ENCODE data around the gene NYNRIN.

Gene NYNRIN

GRCh38 chr14:24415421-24416253, 16.8 kb downstream of the NYNRIN start:
- DNase-seq (ENCODE audit: low read depth in 2 of 2), result no peak

GRCh38 chr14:24416254-24416931, 17.6 kb downstream of the NYNRIN start:
- no peak for DNase-seq (ENCODE audit: low read depth in 2 of 2)

- no peak for DNase-seq (ENCODE audit: low read depth in 2 of 2)
Observed at GRCh38 chr14:24416932-24417619, 18.3 kb downstream of the NYNRIN start.

- no peak for DNase-seq (ENCODE audit: low read depth in 2 of 2)
Observed at GRCh38 chr14:24417832-24418491, 19.2 kb downstream of the NYNRIN start.

GRCh38 chr14:24418492-24418873, 19.7 kb downstream of the NYNRIN start:
- no peak for DNase-seq (ENCODE audit: low read depth in 2 of 2)

- no peak for DNase-seq (ENCODE audit: low read depth in 2 of 2)
Observed at GRCh38 chr14:24422261-24422660, 23.5 kb downstream of the NYNRIN start.

- DNase-seq (ENCODE audit: low read depth in 2 of 2), result no peak
Observed at GRCh38 chr14:24422694-24423601, 24.1 kb downstream of the NYNRIN start.

- no peak for DNase-seq (ENCODE audit: low read depth in 2 of 2)
Observed at GRCh38 chr14:24425704-24426103, 26.9 kb downstream of the NYNRIN start.

GRCh38 chr14:24426150-24426911, 27.5 kb downstream of the NYNRIN start:
- DNase-seq (ENCODE audit: low read depth in 2 of 2), result no peak

- no peak for DNase-seq (ENCODE audit: low read depth in 2 of 2)
Observed at GRCh38 chr14:24426912-24427536, 28.2 kb downstream of the NYNRIN start.

- no peak for DNase-seq (ENCODE audit: low read depth in 2 of 2)
Observed at GRCh38 chr14:24427537-24428508, 29.0 kb downstream of the NYNRIN start.

- no peak for DNase-seq (ENCODE audit: low read depth in 2 of 2)
Observed at GRCh38 chr14:24428628-24429394, 30.0 kb downstream of the NYNRIN start.

- peak; percentile 80 to 82 for DNase-seq (ENCODE audit: low read depth in 2 of 2)
Observed at GRCh38 chr14:24429395-24430142, 30.8 kb downstream of the NYNRIN start, which contains the start of the genes CBLN3 and KHNYN. Gene CBLN3, minus strand, starts transcription at chr14:24429668. Its CDS starts 614 bp downstream, at chr14:24429054. Gene KHNYN, plus strand, starts transcription at chr14:24429954. Its CDS starts 777 bp downstream, at chr14:24430731.

- peak; percentile 32 to 37 for DNase-seq (ENCODE audit: low read depth in 2 of 2)
Observed at GRCh38 chr14:24430143-24430681, 31.4 kb downstream of the NYNRIN start.

GRCh38 chr14:24430682-24431568, 32.1 kb downstream of the NYNRIN start:
- peak; percentile 56 to 62 for DNase-seq (ENCODE audit: low read depth in 2 of 2)
